Endothelial cell of hepatic sinusoid (primary cell): Measurements from ENCODE around the gene THSD7A.

ENCODE experiments used
- in situ Hi-C: cut with HindIII; loops from 2 replicates; pipeline ENCODE4 v1.10.0; 2017; ENCODE audit warnings: low sequenced_read_pairs

THSD7A gene

GRCh38 chr7:11831736-11832495 is at the start of gene THSD7A:
Gene THSD7A, minus strand, starts transcription at chr7:11832198. Its CDS starts 252 bp downstream, at chr7:11831946.
- in situ Hi-C loops: no loop called here

- in situ Hi-C loops: no loop called here
Observed at GRCh38 chr7:11881680-11882079, 49.7 kb upstream of the THSD7A start.

GRCh38 chr7:11875635-11876034 is 43.6 kb upstream of the THSD7A start:
- in situ Hi-C loops: no loop called here

- in situ Hi-C loops: no loop called here
Observed at GRCh38 chr7:11865671-11866070, 33.7 kb upstream of the THSD7A start.

- in situ Hi-C loops: no loop called here
Observed at GRCh38 chr7:11858622-11859302, 26.8 kb upstream of the THSD7A start.

GRCh38 chr7:11858026-11858425 is 26.0 kb upstream of the THSD7A start:
- in situ Hi-C loops: no loop called here

- in situ Hi-C loops: no loop called here
Observed at GRCh38 chr7:11848251-11848650, 16.3 kb upstream of the THSD7A start.

GRCh38 chr7:11847336-11847735 is 15.3 kb upstream of the THSD7A start:
- in situ Hi-C loops: no loop called here

- in situ Hi-C loops: no loop called here
Observed at GRCh38 chr7:11846361-11846955, 14.5 kb upstream of the THSD7A start.

GRCh38 chr7:11843113-11843765 is 11.2 kb upstream of the THSD7A start:
- in situ Hi-C loops: no loop called here

GRCh38 chr7:11841657-11842056 is 9.7 kb upstream of the THSD7A start:
- in situ Hi-C loops: no loop called here

- in situ Hi-C loops: no loop called here
Observed at GRCh38 chr7:11835260-11835659, 3.3 kb upstream of the THSD7A start.

- in situ Hi-C loops: no loop called here
Observed at GRCh38 chr7:11833431-11833830, 1.4 kb upstream of the THSD7A start.

GRCh38 chr7:11831156-11831735 is 752 bp downstream of the THSD7A start:
- in situ Hi-C loops: no loop called here

GRCh38 chr7:11830582-11831155 is 1.3 kb downstream of the THSD7A start:
- in situ Hi-C loops: no loop called here

GRCh38 chr7:11829954-11830353 is 2.0 kb downstream of the THSD7A start:
- in situ Hi-C loops: no loop called here

GRCh38 chr7:11819947-11820346 is 12.1 kb downstream of the THSD7A start:
- in situ Hi-C loops: loop anchor here (5.0 kb wide), 1 partner anchor 68 kb away; no protein-coding TSS in a partner anchor

- in situ Hi-C loops: loop anchor here (5.0 kb wide), 1 partner anchor 67 kb away; no protein-coding TSS in a partner anchor
Observed at GRCh38 chr7:11819271-11819670, 12.7 kb downstream of the THSD7A start.

GRCh38 chr7:11818281-11818680 is 13.7 kb downstream of the THSD7A start:
- in situ Hi-C loops: loop anchor here (5.0 kb wide), 1 partner anchor 66 kb away; no protein-coding TSS in a partner anchor

GRCh38 chr7:11817111-11817740 is 14.8 kb downstream of the THSD7A start:
- in situ Hi-C loops: loop anchor here (5.0 kb wide), 1 partner anchor 65 kb away; no protein-coding TSS in a partner anchor
